Hematopoietic multipotent progenitor cell treated with erythropoietin and hydrocortisone succinate and interleukin-3 and kit ligand, for 17 days (in vitro differentiated cells): ENCODE results near the gene ALS2.
"Not testable (repeated sequence)": the region's sequence is repeated elsewhere in the genome, so short reads cannot be mapped to it uniquely, and the experiment has no call there.

Experiments
- DNase-seq: peaks from one replicate; pipeline ENCODE4 v3.0.0-alpha.2; 2015; ENCODE audit warnings: low spot score

ALS2 gene

GRCh38 chr2:201793631-201794030 lies 12.9 kb upstream of the ALS2 start:
- DNase-seq: no peak

DNA sequence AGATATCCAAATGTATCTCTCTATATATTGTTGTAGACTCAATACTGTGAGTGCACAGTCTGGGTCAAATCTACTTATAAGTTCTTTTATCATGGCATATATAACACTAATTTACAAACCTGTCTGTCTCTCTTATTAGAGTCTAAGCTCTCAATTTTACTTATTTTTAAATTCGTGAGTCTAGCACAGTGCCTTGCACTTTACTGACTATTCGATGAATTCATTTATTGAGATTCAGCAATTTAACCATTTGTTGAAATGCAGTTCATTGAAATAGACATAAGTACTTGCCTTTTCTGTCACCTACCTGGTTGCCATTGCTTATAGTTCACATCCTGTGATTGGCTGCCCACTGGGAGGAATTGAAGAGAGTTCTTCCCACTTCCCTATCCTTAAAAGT lies 10.3 kb upstream of the ALS2 start:
- DNase-seq: no peak

DNA sequence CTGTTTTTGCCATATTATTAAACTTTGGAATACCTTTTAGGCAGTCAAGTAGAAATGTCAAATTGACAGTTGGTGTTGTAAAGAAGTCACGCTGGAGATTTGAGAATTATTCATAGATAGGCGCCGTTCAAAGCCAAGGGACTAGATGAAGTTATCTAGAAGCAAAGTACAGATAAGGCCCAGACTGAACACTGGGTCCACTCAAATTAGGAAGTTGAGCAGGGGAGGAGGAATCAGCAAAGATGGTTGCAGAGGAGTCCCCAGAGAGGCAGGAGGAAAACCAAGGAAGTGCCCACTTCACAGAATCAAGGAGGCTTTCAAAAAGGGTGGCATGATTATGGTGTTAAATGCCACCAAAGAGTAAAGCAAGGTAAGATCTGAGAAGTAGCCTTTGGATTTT lies 9.6 kb upstream of the ALS2 start:
- no peak for DNase-seq

GRCh38 chr2:201789395-201789794 lies 8.7 kb upstream of the ALS2 start:
- DNase-seq: no peak

DNA sequence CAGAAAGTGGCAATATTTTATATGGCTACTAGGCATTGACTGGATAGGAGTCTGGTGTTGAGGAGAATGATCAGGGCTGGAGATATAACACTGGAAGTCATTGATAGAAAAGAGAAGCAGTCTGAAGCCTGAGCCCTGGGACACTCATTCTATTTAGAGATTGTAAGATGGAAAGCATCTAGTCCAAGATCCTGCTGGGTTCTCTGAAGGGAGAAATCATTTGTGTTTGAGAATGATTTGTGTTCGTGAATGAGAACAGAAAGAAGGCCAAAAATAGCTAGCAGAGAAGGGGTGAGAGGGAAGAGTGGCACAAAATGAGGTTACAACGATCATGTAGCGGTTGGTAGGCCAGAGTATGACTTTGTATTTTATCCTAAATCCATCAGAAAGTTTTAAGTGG lies 7.6 kb upstream of the ALS2 start:
- no peak for DNase-seq

DNA sequence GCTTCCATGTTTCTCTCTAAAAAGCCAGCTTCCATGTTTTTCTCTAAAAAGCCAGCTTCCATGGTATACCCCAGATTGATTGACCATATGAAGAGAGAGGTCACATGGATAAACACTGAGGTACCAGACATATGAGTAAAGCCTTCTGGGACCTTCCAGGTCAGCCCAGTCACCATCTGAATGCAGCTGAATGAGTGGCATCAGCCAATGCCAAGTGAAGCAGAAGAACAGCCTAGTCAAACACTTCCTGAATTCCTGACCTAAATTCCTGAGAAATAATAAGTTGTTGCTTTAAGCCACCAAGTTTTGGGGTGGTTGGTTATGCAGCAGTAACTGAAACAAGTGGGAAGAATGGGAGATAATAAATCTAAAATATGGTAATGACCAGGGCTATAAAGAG lies 5.7 kb upstream of the ALS2 start:
- DNase-seq: no peak

DNA sequence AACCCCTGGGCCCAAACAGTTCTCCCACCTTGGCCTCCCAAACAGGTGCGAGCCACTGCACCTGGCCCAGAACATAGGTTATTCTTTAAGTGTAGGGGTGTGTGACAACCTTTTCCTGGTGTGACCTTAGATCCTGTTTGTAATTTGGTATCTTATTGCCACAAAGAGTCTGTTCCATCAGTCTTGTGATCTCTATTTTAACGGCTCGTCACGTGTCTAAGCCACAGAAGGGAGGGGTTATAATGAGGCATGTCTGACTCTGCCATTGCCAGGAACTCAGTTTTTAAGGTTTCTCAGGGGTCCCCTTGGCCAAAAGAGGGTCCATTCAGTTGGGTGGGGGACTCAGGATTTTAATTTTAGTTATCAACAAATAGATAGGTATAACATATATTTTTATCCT lies 4.4 kb upstream of the ALS2 start:
- DNase-seq: no peak

DNA sequence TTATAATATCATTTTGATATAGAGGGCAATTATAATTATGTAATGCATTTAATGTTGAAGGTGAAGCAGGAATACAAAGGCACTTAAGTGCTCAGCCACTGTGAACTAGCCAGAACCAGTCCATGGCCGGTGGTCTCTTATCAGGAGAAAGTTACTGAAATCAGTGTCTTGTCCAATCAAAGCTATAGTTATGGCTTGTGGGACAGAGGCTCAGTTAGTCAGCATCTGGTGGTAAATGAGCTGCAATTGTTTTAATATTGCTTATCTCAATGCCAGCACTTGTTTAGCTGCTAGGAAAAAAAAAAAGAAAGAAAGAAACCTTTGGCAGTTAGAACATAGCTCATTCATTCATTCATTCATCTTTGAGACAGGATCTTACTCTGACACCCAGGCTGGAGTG lies 3.8 kb upstream of the ALS2 start:
- no peak for DNase-seq

DNA sequence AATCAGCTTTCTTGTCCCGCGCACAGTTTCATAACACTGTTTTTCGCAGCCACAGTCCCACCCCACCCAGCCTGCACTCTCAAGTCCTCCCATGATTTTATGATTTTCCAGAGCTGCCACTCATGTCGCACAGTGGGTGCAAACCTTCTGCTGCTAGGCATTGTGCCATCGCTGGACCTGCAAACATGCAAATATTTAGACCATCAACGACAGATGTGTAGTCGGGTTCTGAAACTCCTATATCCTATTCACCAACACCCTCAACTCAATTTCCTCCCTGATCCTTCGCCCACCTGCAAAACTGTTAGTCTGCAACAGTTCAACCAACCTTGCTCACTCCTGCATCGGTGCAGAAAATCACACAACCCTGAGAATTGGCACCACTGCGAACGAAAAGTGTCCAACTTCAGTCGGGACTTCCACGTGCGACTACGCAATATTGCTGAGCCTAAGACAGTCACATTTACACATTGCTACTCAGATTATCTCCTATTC lies 871 bp upstream of the ALS2 start:
- DNase-seq: no peak

- DNase-seq: peak; percentile 63
Measured at GRCh38 chr2:201779901-201780673, 646 bp downstream of the ALS2 start.

DNA sequence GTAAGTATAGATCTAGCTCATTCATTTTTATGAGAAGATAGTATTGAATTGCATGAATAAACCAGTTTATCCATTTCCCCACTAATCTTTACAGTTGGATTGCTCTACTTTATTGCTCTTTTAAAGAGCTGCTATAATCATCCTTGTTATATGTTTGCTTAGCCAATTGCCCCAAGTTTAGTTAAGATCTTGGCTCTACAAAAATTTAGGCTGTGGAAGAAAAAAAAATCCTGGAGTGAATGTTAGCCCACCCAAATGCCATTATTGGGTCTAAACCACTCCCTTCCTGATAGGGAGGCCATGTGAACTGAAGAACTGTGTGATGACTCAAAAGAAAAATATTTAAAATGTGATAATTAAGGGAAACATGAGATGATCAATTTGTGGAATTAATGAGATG lies 2.9 kb downstream of the ALS2 start:
- DNase-seq: no peak

GRCh38 chr2:201777043-201777442 lies 3.7 kb downstream of the ALS2 start:
- DNase-seq: no peak

DNA sequence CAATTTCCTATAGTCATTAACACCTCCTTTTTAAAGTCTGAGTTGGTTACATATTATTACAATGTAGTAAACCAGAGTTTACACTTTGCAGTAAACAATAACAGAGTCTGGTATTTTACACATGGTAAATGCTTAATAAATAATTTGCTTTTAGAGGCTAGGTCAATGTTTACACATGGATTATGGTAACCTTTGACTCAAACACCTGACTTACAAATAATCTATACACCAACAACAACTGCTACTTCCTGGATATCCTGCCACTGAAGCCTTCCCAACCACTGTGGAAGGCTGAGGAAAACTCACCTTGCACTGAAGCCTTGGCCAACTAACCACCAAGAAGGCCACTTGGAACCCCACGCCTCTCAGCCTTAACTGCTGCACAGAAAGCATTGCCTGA lies 5.4 kb downstream of the ALS2 start:
- DNase-seq: no peak

DNA sequence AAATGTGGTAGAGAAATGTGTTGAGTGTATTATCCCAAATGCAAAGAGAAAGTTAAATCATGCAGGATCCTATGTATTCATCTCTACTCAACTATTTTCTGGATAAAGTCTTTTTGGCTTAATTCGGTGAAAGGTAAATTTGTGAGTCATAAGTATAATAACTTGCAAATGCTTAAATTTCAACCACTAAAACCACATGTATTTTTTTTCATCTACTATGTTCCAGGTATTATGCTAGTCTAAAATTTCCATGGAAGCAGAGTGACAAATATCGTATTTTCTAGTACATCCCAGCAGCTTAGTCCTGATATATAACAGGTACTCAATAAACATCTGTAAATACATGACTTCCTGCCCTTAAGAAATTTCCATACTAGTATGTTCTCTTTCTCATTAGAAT lies 6.2 kb downstream of the ALS2 start:
- DNase-seq: no peak

GRCh38 chr2:201773990-201774389 lies 6.7 kb downstream of the ALS2 start:
- DNase-seq: no peak

DNA sequence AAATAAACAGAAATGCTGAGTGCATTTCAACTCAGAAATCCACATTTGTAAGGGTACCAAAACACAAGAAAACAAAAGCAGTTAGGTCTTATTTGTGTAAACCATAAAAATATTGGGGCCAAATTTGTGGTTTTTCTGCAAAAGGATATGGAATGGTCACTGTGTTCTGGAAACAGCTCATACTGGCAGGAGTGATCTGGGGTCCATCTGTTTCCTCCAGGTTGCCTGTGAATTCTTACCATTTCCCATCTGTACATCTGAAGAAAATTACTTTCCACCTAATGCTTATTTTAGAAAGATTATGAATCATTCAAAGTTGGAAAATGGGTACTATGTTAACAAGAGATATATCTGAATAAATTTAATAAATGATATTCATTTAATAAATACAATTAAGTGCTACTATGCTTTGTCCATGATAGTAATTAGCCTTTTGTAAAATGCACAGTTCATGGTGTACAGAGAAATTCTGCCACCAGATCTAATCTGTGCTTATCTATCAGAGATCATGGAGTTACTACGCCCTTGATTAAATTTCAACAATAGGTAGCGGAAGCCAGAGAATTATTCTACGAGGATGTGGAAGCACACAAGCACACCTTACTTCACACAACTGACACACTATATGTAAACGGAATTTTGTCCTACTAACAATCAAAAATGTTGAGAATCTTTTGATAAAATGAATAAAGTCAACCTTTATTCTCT lies 10.9 kb downstream of the ALS2 start:
- no peak for DNase-seq

DNA sequence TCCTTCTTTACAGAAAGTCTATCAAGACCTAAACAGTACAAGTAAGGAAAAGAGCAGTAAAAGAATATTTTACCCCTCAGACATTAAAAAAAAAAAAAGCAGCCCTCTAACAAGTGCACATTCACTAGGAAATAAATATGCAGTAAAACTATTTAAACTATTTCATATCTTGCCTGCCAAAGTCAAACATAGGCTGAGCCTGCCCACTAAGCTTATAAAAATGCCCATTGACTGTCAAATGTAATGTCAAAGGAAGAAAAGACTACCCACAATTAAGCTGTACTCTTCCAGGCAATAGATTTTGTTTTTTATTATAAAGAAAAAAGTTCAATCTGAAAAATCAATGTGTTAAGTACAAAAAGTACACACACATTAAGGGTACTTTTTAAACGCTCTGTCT lies 11.8 kb downstream of the ALS2 start:
- DNase-seq: no peak

GRCh38 chr2:201765799-201766198 lies 14.9 kb downstream of the ALS2 start:
- DNase-seq: no peak

GRCh38 chr2:201764469-201764868 lies 16.3 kb downstream of the ALS2 start:
- DNase-seq: not testable (repeated sequence)

DNA sequence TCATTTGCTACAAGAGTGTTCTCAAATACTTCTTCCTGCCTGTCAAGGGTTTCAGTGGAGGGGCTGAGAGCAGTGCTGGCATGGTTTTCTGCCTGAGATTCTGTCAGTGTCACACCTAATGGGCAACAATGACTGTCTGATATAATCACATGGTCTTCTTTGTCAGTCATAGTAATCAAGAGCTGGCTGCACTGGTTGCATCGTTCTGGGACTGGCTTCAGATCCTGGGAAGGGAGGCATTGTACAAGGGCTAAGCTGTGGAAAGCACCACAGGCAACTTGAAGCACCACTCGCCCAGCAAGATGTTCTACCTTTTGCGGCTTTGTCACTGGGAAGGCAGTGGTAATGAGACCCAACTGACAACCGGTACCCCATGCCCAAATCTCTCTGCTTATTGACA lies 19.6 kb downstream of the ALS2 start:
- no peak for DNase-seq

GRCh38 chr2:201759567-201759966 lies 21.2 kb downstream of the ALS2 start:
- no peak for DNase-seq

DNA sequence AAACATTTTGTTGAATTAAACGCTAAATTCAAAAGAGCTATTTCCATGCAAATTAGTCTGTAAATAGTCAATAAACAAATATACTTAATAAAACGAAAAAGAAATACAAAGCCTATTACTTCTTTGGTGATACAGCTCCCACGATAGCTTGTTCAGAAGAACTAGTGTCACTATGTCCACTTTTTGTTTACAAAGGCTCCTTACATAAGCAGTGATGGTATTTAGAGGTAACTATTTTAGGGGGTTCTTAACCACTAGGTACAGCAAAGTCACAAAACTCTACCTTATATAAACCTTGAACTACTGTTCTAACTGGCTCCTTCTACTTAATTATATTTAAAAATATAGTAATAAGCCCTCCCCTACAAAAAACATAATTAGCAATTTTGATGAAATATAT lies 21.9 kb downstream of the ALS2 start:
- DNase-seq: no peak

- no peak for DNase-seq
Measured at GRCh38 chr2:201758234-201758633, 22.5 kb downstream of the ALS2 start.
